T-helper 2 cell (primary cell): ENCODE data around the gene AMD1.
A peak's percentile ranks its signal among the peaks of the same experiment; 100 is the strongest.
"Not testable (repeated sequence)": the region's sequence is repeated elsewhere in the genome, so short reads cannot be mapped to it uniquely, and the experiment has no call there.

Experiments used
- DNase-seq, 5 experiments: peaks; one replicate each; pipeline versions ENCODE4 v3.0.0 to v3.0.0-alpha.2; 2012 to 2022
- total RNA-seq, 2 donors: gene quantifications; one replicate each; lab custom pipeline; 2026; lab: John Stamatoyannopoulos, UW

The AMD1 gene
- total RNA-seq: 499 to 611 reads per million in 2 donors

DNA sequence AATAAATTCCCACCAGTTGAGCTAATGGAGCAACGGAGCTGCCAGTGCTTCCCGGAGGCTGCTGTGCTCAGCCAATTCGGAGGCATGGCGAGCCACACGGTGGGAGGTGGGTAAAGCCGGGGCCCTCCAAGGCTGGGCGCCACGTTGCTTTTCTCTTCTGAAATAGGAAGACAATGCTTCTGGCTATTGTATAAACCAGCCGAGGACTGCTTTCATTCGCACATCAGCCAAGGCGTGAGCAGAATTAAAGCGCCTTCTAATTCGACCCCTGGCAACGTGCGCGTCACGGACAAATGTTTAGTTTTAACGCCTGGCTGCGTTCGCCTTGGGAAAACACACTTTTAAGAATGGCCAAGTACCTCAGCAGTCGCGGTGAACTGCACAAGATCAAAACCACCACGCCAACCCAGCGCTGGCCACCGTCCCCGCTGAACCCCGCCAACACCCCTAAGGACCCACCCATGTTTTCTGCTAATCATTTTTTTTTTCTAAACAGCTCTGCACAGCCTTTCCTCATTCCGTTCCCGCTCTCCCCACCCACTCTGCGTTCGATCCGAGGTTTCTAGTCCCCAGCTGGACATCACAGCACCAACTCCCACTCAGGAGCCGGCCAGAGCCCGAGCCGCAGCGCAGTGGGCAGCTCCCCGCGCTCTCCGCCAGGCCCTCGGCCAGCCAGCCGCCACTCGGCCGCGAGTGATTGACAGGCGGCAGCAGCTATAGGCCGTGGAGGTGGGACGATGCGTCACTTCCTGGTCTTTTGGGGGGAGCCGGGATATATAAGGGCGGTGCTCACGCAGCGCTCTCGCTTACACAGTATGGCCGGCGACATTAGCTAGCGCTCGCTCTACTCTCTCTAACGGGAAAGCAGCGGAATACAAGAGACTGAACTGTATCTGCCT lies at the start of gene AMD1:
Gene AMD1 (plus strand): TSS at position 805 of the 899 bp plus-strand sequence. CDS start 321 bp downstream, outside the sequence.
- DNase-seq: peak; percentile 82 to 98 (median 93)

DNA sequence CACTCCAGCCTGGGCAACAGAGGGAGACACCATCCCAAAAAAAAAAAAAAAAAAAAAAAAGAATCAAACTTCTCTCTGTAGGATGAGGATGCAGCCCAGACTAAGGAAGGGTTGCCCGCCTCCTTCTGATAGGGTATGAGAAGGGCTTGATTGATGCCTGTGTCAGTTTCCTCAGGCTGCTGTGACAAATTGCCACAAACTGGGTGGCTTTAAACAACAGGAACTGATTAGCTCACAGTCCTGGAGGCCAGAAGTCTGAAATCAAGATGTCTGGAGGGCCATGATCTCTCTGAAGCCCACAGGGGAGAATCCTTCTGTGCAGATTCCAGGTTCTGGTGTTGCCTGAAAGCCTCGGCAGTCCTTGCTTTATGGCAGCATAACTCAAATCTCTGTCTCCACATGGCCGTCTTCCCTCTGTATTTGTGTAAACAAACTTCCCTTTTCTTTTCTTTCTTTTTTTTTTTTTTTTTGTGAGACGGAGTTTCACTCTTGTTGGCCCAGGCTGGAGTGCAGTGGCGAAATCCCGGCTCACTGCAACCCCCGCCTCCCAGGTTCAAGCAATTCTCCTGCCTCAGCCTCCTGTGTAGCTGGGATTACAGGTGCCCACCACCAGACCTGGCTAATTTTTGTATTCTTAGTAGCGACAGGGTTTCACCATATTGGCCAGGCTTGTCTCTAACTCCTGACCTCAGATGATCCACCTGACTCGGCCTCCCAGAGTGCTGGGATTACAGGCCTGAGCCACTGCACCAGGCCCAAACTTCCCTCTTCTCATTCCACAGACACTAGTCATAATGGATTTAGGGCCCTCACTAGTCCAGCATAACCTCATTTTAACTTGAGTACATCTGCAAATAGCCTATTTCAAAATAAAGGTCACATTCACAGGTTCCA lies 48.1 kb upstream of the AMD1 start:
- DNase-seq: no peak

DNA sequence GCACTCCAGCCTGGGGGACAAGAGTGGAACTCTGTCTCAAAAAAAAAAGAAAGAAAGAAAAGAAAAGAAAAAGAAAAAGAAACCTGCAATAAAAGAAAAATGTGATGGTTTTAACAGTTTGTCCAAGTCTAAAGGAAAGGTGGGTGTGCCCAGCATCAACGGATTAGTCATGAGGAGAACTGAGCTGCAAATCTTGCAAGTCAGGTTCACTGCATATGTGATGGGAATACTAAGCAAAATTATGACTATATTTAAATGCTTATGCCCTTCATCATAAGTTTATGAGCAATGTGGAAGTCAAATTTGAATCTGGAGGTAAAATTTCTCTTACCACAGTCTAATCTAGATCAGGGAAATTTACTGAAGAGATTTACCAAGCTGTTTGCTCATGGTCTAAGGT lies 46.2 kb upstream of the AMD1 start:
- DNase-seq: no peak

GRCh38 chr6:110831405-110831804 lies 43.2 kb upstream of the AMD1 start:
- no peak for DNase-seq

DNA sequence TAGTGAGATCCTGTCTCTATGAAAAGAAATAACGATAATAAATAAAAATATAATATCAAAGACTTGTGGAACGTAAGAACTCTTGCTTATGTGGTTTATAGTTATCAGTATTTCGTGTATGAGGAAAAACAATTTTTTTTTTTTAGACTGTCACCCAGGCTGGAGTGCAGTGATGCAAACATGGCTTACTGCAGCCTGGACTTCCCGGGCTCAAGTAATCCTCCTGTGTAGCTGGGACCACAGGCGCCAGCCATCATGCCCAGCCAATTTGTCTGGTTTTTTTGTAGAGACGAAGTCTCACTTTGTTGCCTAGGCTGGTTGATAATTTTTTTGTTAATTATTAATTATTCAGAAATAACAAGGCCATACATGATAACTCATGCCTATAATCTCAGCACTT lies 40.8 kb upstream of the AMD1 start:
- no peak for DNase-seq

GRCh38 chr6:110835751-110836150 lies 38.8 kb upstream of the AMD1 start:
- not testable (repeated sequence) for DNase-seq

GRCh38 chr6:110841266-110841665 lies 33.3 kb upstream of the AMD1 start:
- no peak for DNase-seq

- no peak for DNase-seq
Measured at GRCh38 chr6:110849781-110850180, 24.8 kb upstream of the AMD1 start.

DNA sequence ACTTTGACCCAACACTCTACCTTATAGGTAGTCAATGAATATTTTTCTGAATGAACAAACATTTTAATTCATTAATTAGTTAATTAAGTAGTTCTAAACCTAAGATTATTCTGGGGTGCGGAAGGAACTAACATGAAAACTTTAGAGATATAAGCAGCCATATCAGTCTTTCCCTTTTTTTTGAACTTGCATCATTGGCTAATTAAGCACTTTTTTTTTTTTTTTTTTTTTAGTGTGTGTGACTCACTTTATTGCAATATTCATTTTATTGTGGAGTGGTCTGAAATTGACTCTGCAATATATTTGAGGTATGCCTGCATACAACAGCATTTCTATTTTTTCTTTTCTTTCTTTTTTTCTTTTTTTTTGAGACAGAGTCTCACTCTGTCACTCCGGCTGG lies 21.8 kb upstream of the AMD1 start:
- DNase-seq: no peak

GRCh38 chr6:110853754-110854477 lies 20.7 kb upstream of the AMD1 start:
- no peak for DNase-seq

DNA sequence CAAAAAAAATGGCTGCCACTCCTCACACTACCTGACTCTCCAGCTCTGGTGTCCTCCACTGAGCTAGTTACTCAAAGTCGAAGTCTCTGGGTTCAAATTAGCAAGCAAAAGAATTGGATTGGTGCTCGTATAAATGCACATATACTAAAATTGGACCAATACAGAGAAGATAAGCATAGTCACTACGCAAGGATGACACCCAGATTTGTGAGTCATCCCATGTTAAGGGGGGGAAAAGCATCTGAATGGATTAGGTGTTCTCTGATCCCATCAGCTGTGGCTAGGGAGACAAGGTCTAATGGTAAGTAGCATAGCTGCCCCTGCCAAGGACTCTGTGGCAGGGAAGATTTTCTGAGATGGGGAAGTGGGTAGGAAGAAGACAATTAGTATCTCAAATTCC lies 18.3 kb upstream of the AMD1 start:
- DNase-seq: no peak

- no peak for DNase-seq
Measured at GRCh38 chr6:110858016-110858415, 16.6 kb upstream of the AMD1 start.

GRCh38 chr6:110858562-110859214 lies 15.9 kb upstream of the AMD1 start:
- DNase-seq: no peak

GRCh38 chr6:110859335-110859792 lies 15.2 kb upstream of the AMD1 start:
- DNase-seq: no peak

DNA sequence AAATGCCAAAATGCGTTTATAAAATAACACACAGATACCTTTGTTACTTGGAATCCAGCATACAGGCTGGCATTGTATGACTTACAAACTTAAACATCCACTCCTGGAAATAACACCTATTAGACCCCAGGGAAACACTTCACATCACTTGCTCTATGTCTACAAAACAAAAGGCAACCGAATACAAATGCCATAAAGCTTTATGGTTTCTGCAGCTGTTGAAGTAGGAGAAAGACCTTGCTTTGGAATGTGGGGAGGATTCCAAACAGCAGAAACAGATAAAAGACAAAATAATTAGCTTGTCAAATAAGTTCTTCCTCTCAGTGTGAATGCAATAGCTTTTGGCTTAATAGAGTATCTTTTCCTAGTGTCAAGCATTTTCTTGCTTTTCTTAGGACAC lies 9.8 kb upstream of the AMD1 start:
- DNase-seq: no peak

DNA sequence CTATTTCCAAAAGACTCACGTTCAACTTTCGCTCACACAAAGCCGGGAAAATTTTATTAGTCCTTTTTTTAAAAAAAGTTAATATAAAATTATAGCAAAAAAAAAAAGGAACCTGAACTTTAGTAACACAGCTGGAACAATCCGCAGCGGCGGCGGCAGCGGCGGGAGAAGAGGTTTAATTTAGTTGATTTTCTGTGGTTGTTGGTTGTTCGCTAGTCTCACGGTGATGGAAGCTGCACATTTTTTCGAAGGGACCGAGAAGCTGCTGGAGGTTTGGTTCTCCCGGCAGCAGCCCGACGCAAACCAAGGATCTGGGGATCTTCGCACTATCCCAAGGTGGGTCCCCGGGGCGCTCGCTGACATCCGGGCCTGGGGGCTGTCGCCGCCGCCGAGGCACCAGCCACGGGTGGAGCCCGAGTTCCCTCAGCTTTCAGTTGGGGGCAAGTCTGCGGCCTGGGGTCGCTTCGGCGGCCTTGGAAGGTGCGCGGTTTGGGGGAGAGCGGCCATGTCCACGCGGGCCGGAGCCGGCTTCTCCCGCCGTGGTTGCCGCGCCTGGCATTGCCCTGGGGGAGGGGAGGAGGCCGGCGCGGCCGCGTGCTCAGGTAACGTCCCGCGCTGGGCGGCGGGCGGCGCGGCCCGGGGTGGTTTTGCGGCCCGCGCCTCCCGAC lies 429 bp downstream of the AMD1 start:
- peak in 4 of 5 experiments; percentile 18 to 57 (median 29) for DNase-seq

DNA sequence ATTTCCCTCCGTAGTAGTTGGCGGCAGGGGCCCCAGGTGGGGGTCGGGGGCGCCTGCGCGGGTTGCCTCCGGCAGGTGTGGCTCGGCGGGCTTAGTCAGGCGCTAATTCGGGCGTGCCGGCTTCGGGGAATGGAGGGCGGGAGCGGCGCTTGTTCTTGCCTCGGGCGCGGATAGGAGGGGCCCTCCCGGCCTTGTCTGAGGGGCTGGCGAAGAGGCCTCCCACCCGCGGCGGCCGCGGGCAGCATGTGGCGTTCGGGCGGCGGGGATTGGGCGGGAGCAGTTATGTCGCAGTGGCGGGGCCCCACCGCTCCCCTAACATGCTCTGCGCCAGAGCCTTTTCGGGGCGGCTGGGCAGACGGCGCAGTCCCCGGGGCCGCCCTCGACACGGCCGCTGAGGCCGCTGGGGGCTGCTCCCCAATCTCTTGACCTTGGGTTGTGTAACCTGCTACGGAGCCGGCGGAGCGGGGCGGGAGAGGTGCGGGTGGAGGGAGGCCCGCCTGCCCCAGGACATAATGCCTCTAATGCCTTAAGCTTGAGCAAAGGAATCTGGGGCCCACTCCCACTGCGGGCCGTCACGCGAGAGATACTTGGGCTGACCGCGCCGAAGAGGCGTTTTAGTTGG lies 1.1 kb downstream of the AMD1 start:
- peak; percentile 46 to 72 (median 67) for DNase-seq

- peak; percentile 32 to 79 (median 56) for DNase-seq
Measured at GRCh38 chr6:110876170-110876773, 1.7 kb downstream of the AMD1 start.

DNA sequence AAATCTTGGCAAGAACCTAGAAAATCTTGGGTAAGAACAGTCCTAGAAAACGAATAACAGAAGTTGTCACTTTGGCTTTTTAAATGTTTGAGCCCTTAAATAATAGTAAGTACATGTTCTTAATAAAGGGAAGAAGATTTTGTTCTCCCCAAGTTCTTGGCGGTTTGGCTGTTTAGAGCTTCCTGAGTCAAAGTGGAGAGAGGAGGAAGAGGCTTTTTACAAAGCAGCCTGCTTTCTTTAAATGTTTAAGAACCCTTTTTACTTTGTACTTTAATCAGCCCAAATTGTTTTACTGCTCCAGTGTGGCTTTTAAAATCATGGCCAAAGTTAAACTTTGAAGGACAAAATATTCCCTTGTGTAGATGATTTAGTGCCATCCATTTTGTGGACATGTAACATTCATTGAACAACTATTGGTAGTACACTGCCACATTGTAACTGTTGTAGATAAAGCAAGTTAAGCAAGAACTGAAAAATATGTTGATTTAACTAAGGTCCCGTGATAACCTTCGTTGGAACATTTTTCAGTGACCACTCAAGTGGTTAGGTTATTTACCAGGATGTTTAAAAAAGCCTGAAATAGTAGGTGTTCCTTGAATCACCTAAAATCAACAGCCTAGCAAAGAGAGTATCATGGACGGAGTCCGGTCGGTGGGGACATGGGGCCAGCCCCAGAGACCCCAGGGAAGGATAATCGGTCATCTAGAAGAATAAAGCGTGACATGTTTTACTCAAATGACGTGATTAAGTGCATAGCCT lies 2.4 kb downstream of the AMD1 start:
- no peak for DNase-seq

- DNase-seq: no peak
Measured at GRCh38 chr6:110877569-110877968, 3.0 kb downstream of the AMD1 start.
